DND-41 (cell line): Measurements from ENCODE around the gene FAM162A.

Experiments
- ATAC-seq: fragments of 200-7000 bp; cut with Tn5 transposase; 3 replicates; pipeline ENCODE4 v1.9.1; 2021; ENCODE audit warnings: low read depth; ENCODE audit not compliant: insufficient read depth
- DNase-seq: peaks from one replicate; pipeline ENCODE4 v3.0.0-alpha.2; 2020
- H2AFZ ChIP-seq: 2 replicates; pipeline ENCODE4 v1.6.0; 2012; ENCODE audit warnings: low read depth, low read length
- H3K27ac ChIP-seq: 2 replicates; pipeline ENCODE4 v1.5.1; 2012; ENCODE audit warnings: low read length, inconsistent platforms
- H3K27me3 ChIP-seq: fragments of 200-600 bp; sonication (generic); 2 replicates; pipeline ENCODE4 v1.6.0; 2012; ENCODE audit warnings: low read length, mild to moderate bottlenecking, inconsistent platforms; ENCODE audit not compliant: insufficient read depth, poor library complexity
- H3K36me3 ChIP-seq: 2 replicates; pipeline ENCODE4 v1.5.1; 2012; ENCODE audit warnings: low read length, inconsistent platforms; ENCODE audit not compliant: insufficient read depth
- H3K4me1 ChIP-seq: 2 replicates; pipeline ENCODE4 v1.5.1; 2012; ENCODE audit warnings: mild to moderate bottlenecking, low read length; ENCODE audit not compliant: insufficient read depth
- H3K4me2 ChIP-seq: 2 replicates; pipeline ENCODE4 v1.6.0; 2012; ENCODE audit warnings: mild to moderate bottlenecking, moderate library complexity, low read length, inconsistent platforms; ENCODE audit not compliant: insufficient read depth
- H3K4me3 ChIP-seq, 2 experiments: fragments of 200-600 bp in 1 of 2; shearing (Covaris generic) in 1 of 2; 2 replicates each; pipeline ENCODE4 v1.5.1; 2012 to 2016; ENCODE audit warnings: inconsistent platforms in 2 of 2, low read length in 2 of 2, mild to moderate bottlenecking in 2 of 2, low read depth in 1 of 2, moderate library complexity in 1 of 2
- H3K79me2 ChIP-seq: 2 replicates; pipeline ENCODE4 v1.6.0; 2012; ENCODE audit warnings: low read length, inconsistent platforms; ENCODE audit not compliant: insufficient read depth
- H3K9ac ChIP-seq: 2 replicates; pipeline ENCODE4 v1.6.0; 2012; ENCODE audit warnings: low read depth, mild to moderate bottlenecking, inconsistent platforms, low read length, moderate library complexity
- H3K9me3 ChIP-seq: 2 replicates; pipeline ENCODE4 v1.5.1; 2012; ENCODE audit warnings: low read length, moderate library complexity, mild to moderate bottlenecking, inconsistent platforms; ENCODE audit not compliant: insufficient read depth, severe bottlenecking
- H4K20me1 ChIP-seq: 2 replicates; pipeline ENCODE4 v1.6.0; 2012; ENCODE audit warnings: low read length; ENCODE audit not compliant: insufficient read depth
- CTCF ChIP-seq: IDR thresholded peaks from 2 replicates; pipeline ENCODE4 v1.5.1; 2012; ENCODE audit warnings: borderline replicate concordance, low read length, moderate library complexity, mild to moderate bottlenecking; ENCODE audit not compliant: poor library complexity, severe bottlenecking; ENCODE audit errors: extremely low read depth
- EZH2 ChIP-seq: IDR thresholded peaks from 3 replicates; pipeline ENCODE4 v1.6.1; 2012; ENCODE audit warnings: borderline replicate concordance, low read depth, mild to moderate bottlenecking, moderate library complexity, low read length, inconsistent platforms; ENCODE audit not compliant: severe bottlenecking

FAM162A gene

GRCh38 chr3:122377975-122378374 is 6.0 kb upstream of the FAM162A start:
- no peak overlapping the region for H2AFZ ChIP-seq
- H3K4me1 ChIP-seq: peaks cover 44% of the 10 kb centered on the region
- 0 out of 2 replicates have a peak, but pooled peaks cover 3% of the 10 kb centered on the region for H3K36me3 ChIP-seq
- H3K27ac ChIP-seq: no peak overlapping the region
- TF ChIP-seq EZH2 (no peak), CTCF (no peak)
- no peaks in the 10 kb centered on the region for H3K27me3 ChIP-seq
- ATAC-seq (no peak), DNase-seq (peak; percentile 17)
- H3K4me2 ChIP-seq: no peak overlapping the region
- no peaks in the 10 kb centered on the region for H3K9me3 ChIP-seq
- peaks cover 91% of the 10 kb centered on the region for H3K79me2 ChIP-seq
- no peaks in the 10 kb centered on the region for H4K20me1 ChIP-seq
- no peak overlapping the region for H3K4me3 ChIP-seq
- H3K9ac ChIP-seq: no peak overlapping the region

GRCh38 chr3:122382888-122383666 is 905 bp upstream of the FAM162A start, which contains the start of gene MIX23:
TSS of gene MIX23 (minus strand) at chr3:122383231. CDS start at chr3:122383224, 7 bp downstream.
- H3K79me2 ChIP-seq: peaks cover 98% of the 10 kb centered on the region
- H3K9me3 ChIP-seq: no peaks in the 10 kb centered on the region
- peak within 1 kb of the TSS; percentile 59 for H3K9ac ChIP-seq
- H3K4me2 ChIP-seq: peak within 1 kb of the TSS; percentile 74
- H3K27me3 ChIP-seq: no peaks in the 10 kb centered on the region
- H3K4me3 ChIP-seq: peak within 1 kb of the TSS; percentile 73 to 83
- H3K4me1 ChIP-seq: peaks cover 85% of the 10 kb centered on the region
- peak within 1 kb of the TSS; percentile 75 for H3K27ac ChIP-seq
- no peak for TF ChIP-seq EZH2
- no peak for TF ChIP-seq CTCF
- H3K36me3 ChIP-seq: peaks cover 13% of the 10 kb centered on the region; the same call in 1 of the 2 replicates
- no peaks in the 10 kb centered on the region for H4K20me1 ChIP-seq
- peak within 1 kb of the TSS; percentile 88 for H2AFZ ChIP-seq
- peak; percentile 92 for DNase-seq
- peak; percentile 70 for ATAC-seq

- peak overlapping the region; percentile 6; the same call in 1 of the 2 replicates for H3K4me2 ChIP-seq
- peaks cover 89% of the 10 kb centered on the region for H3K79me2 ChIP-seq
- H3K4me1 ChIP-seq: peaks cover 48% of the 10 kb centered on the region
- no peaks in the 10 kb centered on the region for H4K20me1 ChIP-seq
- TF ChIP-seq CTCF (no peak), EZH2 (no peak)
- H3K27ac ChIP-seq: no peak overlapping the region
- peaks cover 12% of the 10 kb centered on the region; the same call in 1 of the 2 replicates for H3K36me3 ChIP-seq
- no peaks in the 10 kb centered on the region for H3K9me3 ChIP-seq
- H3K9ac ChIP-seq: no peak overlapping the region
- no peak for ATAC-seq
- no peak overlapping the region for H3K4me3 ChIP-seq
- H3K27me3 ChIP-seq: no peaks in the 10 kb centered on the region
- H2AFZ ChIP-seq: no peak overlapping the region
- no peak for DNase-seq
Observed at GRCh38 chr3:122387709-122388108, 3.7 kb downstream of the FAM162A start.
